Activated CD4-positive, alpha-beta memory T cell treated with anti-CD3 and anti-CD28 coated beads for 36 hours (primary cell): ENCODE data around the gene SMYD3. TPM values are rescaled to one million over a fixed set of nuclear protein-coding genes. Genes with fewer than 3 reads are reported as not detected.
"Not testable (repeated sequence)": the region's sequence is repeated elsewhere in the genome, so short reads cannot be mapped to it uniquely, and the experiment has no call there.

Source experiments
- CTCF ChIA-PET: fragments of 350-600 bp; sonication (Branson Sonifier 250); formaldehyde crosslinking; loops from one replicate; lab custom pipeline; 2021; ENCODE audit warnings: antibody characterized with exemption, inconsistent platforms; lab: Charles Lee
- POLR2A ChIA-PET: fragments of 350-600 bp; sonication (Branson Sonifier 250); formaldehyde crosslinking; loops from one replicate; lab custom pipeline; 2021; ENCODE audit warnings: antibody characterized with exemption; lab: Charles Lee
- DNase-seq: peaks from one replicate; pipeline ENCODE4 v3.0.0-alpha.2; 2020
- H3K27ac Mint-ChIP-seq: one replicate; pipeline ENCODE4 v1.8.0; 2021; ENCODE audit warnings: mixed read lengths
- H3K27me3 Mint-ChIP-seq: one replicate; pipeline ENCODE4 v1.8.0; 2021; ENCODE audit warnings: mixed read lengths
- H3K36me3 Mint-ChIP-seq: one replicate; pipeline ENCODE4 v1.8.0; 2021; ENCODE audit warnings: mixed read lengths
- H3K4me1 Mint-ChIP-seq: one replicate; pipeline ENCODE4 v1.8.0; 2021; ENCODE audit warnings: low read depth, mixed read lengths
- H3K4me3 Mint-ChIP-seq: one replicate; pipeline ENCODE4 v1.8.0; 2021; ENCODE audit warnings: mild to moderate bottlenecking, mixed read lengths
- H3K9me3 Mint-ChIP-seq: one replicate; pipeline ENCODE4 v1.8.0; 2021; ENCODE audit warnings: mixed read lengths
- intact Hi-C: fragments of 100-400 bp; cut with micrococcal nuclease; formaldehyde crosslinking; loops from one replicate; pipeline ENCODE4 v1.15.1; 2023
- total RNA-seq, 2 experiments: library from RNA; stranded (reverse); gene quantifications; one replicate each; pipeline ENCODE4 v1.2.3, GENCODE V29; 2021

The SMYD3 gene
- total RNA-seq, 2 experiments from 2014 or later, result 16.6 to 20.2 TPM

GRCh38 chr1:245748646-245749045, 758.4 kb downstream of the SMYD3 start:
- Mint-ChIP-seq H3K9me3 (peaks cover 39% of the 10 kb centered on the region), H3K4me1 (no peaks in the 10 kb centered on the region), H3K27ac (no peak overlapping the region), H3K4me3 (no peak overlapping the region), H3K27me3 (no peaks in the 10 kb centered on the region), H3K36me3 (peaks cover 58% of the 10 kb centered on the region)
- intact Hi-C loops, result no loop called here
- DNase-seq, result no peak
- ChIA-PET CTCF (no interaction called here), POLR2A (no interaction called here)

GRCh38 chr1:245748240-245748639, 758.8 kb downstream of the SMYD3 start:
- no peaks in the 10 kb centered on the region for H3K27me3 Mint-ChIP-seq
- intact Hi-C loops, result no loop called here
- peaks cover 39% of the 10 kb centered on the region for H3K9me3 Mint-ChIP-seq
- POLR2A ChIA-PET, result no interaction called here
- peaks cover 56% of the 10 kb centered on the region for H3K36me3 Mint-ChIP-seq
- CTCF ChIA-PET, result no interaction called here
- H3K4me3 Mint-ChIP-seq, result no peak overlapping the region
- DNase-seq, result no peak
- no peak overlapping the region for H3K27ac Mint-ChIP-seq
- no peaks in the 10 kb centered on the region for H3K4me1 Mint-ChIP-seq

GRCh38 chr1:245742896-245743295, 764.2 kb downstream of the SMYD3 start:
- Mint-ChIP-seq H3K9me3 (peaks cover 41% of the 10 kb centered on the region), H3K27ac (no peak overlapping the region), H3K27me3 (no peaks in the 10 kb centered on the region), H3K4me3 (no peak overlapping the region), H3K36me3 (peaks cover 22% of the 10 kb centered on the region), H3K4me1 (no peaks in the 10 kb centered on the region)
- intact Hi-C loops, result no loop called here
- no peak for DNase-seq
- POLR2A ChIA-PET, result no interaction called here
- CTCF ChIA-PET, result no interaction called here

- H3K4me3 Mint-ChIP-seq, POLR2A ChIA-PET: not testable (repeated sequence)
Observed at GRCh38 chr1:245740336-245740735, 766.7 kb downstream of the SMYD3 start.

GRCh38 chr1:245730801-245731200, 776.3 kb downstream of the SMYD3 start:
- POLR2A ChIA-PET, result no interaction called here
- no peak for DNase-seq
- H3K36me3 Mint-ChIP-seq, result peaks cover 22% of the 10 kb centered on the region
- H3K27me3 Mint-ChIP-seq, result no peaks in the 10 kb centered on the region
- intact Hi-C loops, result no loop called here
- H3K4me3 Mint-ChIP-seq, result no peak overlapping the region
- H3K4me1 Mint-ChIP-seq, result no peaks in the 10 kb centered on the region
- CTCF ChIA-PET, result interaction anchor here (0.7 kb wide), 1 partner anchor 698 kb away, joined by 3 read pairs; no protein-coding TSS in a partner anchor
- no peak overlapping the region for H3K27ac Mint-ChIP-seq
- peaks cover 66% of the 10 kb centered on the region for H3K9me3 Mint-ChIP-seq

More at GRCh38 chr1:245740336-245740735, 766.7 kb downstream of the SMYD3 start:
- CTCF ChIA-PET, H3K27me3 Mint-ChIP-seq, DNase-seq, H3K4me1 Mint-ChIP-seq, H3K36me3 Mint-ChIP-seq, intact Hi-C loops, H3K27ac Mint-ChIP-seq: not testable (repeated sequence)
- H3K9me3 Mint-ChIP-seq, result peaks cover 21% of the 10 kb centered on the region

GRCh38 chr1:245728035-245728434, 779.0 kb downstream of the SMYD3 start:
- H3K36me3 Mint-ChIP-seq, result peaks cover 27% of the 10 kb centered on the region
- H3K4me3 Mint-ChIP-seq, POLR2A ChIA-PET, intact Hi-C loops, H3K27ac Mint-ChIP-seq, H3K27me3 Mint-ChIP-seq, CTCF ChIA-PET, DNase-seq, H3K4me1 Mint-ChIP-seq: not testable (repeated sequence)
- H3K9me3 Mint-ChIP-seq, result peaks cover 71% of the 10 kb centered on the region

- POLR2A ChIA-PET, result no interaction called here
- H3K9me3 Mint-ChIP-seq, result peaks cover 22% of the 10 kb centered on the region
- no peak overlapping the region for H3K4me3 Mint-ChIP-seq
- H3K27me3 Mint-ChIP-seq, result no peaks in the 10 kb centered on the region
- no peak for DNase-seq
- H3K4me1 Mint-ChIP-seq, result no peaks in the 10 kb centered on the region
- no peak overlapping the region for H3K27ac Mint-ChIP-seq
- intact Hi-C loops, result no loop called here
- H3K36me3 Mint-ChIP-seq, result peaks cover 7% of the 10 kb centered on the region
- CTCF ChIA-PET, result no interaction called here
Observed at GRCh38 chr1:245721488-245721887, 785.6 kb downstream of the SMYD3 start.

GRCh38 chr1:245718951-245719350, 788.1 kb downstream of the SMYD3 start:
- H3K27me3 Mint-ChIP-seq, result no peaks in the 10 kb centered on the region
- no peak for DNase-seq
- ChIA-PET POLR2A (no interaction called here), CTCF (no interaction called here)
- peaks cover 6% of the 10 kb centered on the region for H3K9me3 Mint-ChIP-seq
- H3K27ac Mint-ChIP-seq, result no peak overlapping the region
- intact Hi-C loops, result no loop called here
- H3K36me3 Mint-ChIP-seq, result peaks cover 1% of the 10 kb centered on the region
- no peak overlapping the region for H3K4me3 Mint-ChIP-seq
- no peaks in the 10 kb centered on the region for H3K4me1 Mint-ChIP-seq

GRCh38 chr1:245718123-245718522, 789.0 kb downstream of the SMYD3 start:
- Mint-ChIP-seq H3K4me3 (no peak overlapping the region), H3K9me3 (peaks cover 3% of the 10 kb centered on the region), H3K27me3 (no peaks in the 10 kb centered on the region), H3K27ac (no peak overlapping the region), H3K4me1 (no peaks in the 10 kb centered on the region), H3K36me3 (no peaks in the 10 kb centered on the region)
- DNase-seq, result no peak
- intact Hi-C loops, result no loop called here
- ChIA-PET POLR2A (no interaction called here), CTCF (no interaction called here)

- Mint-ChIP-seq H3K4me1 (no peaks in the 10 kb centered on the region), H3K4me3 (no peak overlapping the region), H3K27me3 (no peaks in the 10 kb centered on the region), H3K36me3 (no peaks in the 10 kb centered on the region), H3K9me3 (peaks cover 3% of the 10 kb centered on the region), H3K27ac (no peak overlapping the region)
- intact Hi-C loops, result no loop called here
- no peak for DNase-seq
- POLR2A ChIA-PET, result no interaction called here
- CTCF ChIA-PET, result no interaction called here
Observed at GRCh38 chr1:245717611-245718010, 789.5 kb downstream of the SMYD3 start.

GRCh38 chr1:245716561-245716960, 790.5 kb downstream of the SMYD3 start:
- Mint-ChIP-seq H3K36me3 (no peaks in the 10 kb centered on the region), H3K27me3 (no peaks in the 10 kb centered on the region), H3K9me3 (peaks cover 3% of the 10 kb centered on the region), H3K4me1 (no peaks in the 10 kb centered on the region), H3K4me3 (no peak overlapping the region), H3K27ac (no peak overlapping the region)
- ChIA-PET POLR2A (no interaction called here), CTCF (no interaction called here)
- DNase-seq, result no peak
- intact Hi-C loops, result no loop called here

GRCh38 chr1:245715970-245716369, 791.1 kb downstream of the SMYD3 start:
- intact Hi-C loops, result no loop called here
- peaks cover 3% of the 10 kb centered on the region for H3K9me3 Mint-ChIP-seq
- CTCF ChIA-PET, result no interaction called here
- no peak overlapping the region for H3K4me3 Mint-ChIP-seq
- H3K27me3 Mint-ChIP-seq, result no peaks in the 10 kb centered on the region
- no peaks in the 10 kb centered on the region for H3K36me3 Mint-ChIP-seq
- no peak overlapping the region for H3K27ac Mint-ChIP-seq
- DNase-seq, result no peak
- H3K4me1 Mint-ChIP-seq, result no peaks in the 10 kb centered on the region
- POLR2A ChIA-PET, result no interaction called here

- intact Hi-C loops, result no loop called here
- CTCF ChIA-PET, result no interaction called here
Observed at GRCh38 chr1:245715291-245715701, 791.8 kb downstream of the SMYD3 start.

More at GRCh38 chr1:245715291-245715701, 791.8 kb downstream of the SMYD3 start:
- no peak for DNase-seq
- POLR2A ChIA-PET, result no interaction called here
- Mint-ChIP-seq H3K27me3 (no peaks in the 10 kb centered on the region), H3K27ac (no peak overlapping the region), H3K4me1 (no peaks in the 10 kb centered on the region), H3K4me3 (no peak overlapping the region), H3K9me3 (peaks cover 3% of the 10 kb centered on the region), H3K36me3 (no peaks in the 10 kb centered on the region)
